Panc1 (cell line): ENCODE measurements around the gene ROR1. TPM values are rescaled to one million over a fixed set of nuclear protein-coding genes. Genes with fewer than 3 reads are reported as not detected.

ENCODE experiments used
- ATAC-seq: fragments of 200-7000 bp; cut with Tn5 transposase; 2 replicates; pipeline ENCODE4 v1.9.1; 2020; ENCODE audit warnings: mild to moderate bottlenecking, moderate library complexity
- BruUV-seq: library from RNA; stranded (reverse); fragments of 400-500 nt; replicated peaks from 2 replicates; lab custom pipeline; 2021; lab: Mats Ljungman, UMichigan
- CTCF ChIA-PET: fragments of 300-600 bp; sonication (Branson Sonifier 250); formaldehyde crosslinking; loops from one replicate; lab custom pipeline; 2022; ENCODE audit warnings: antibody characterized with exemption; lab: Charles Lee
- POLR2A ChIA-PET: fragments of 300-600 bp; sonication (Branson Sonifier 250); formaldehyde crosslinking; loops from one replicate; lab custom pipeline; 2022; ENCODE audit warnings: antibody characterized with exemption; lab: Charles Lee
- DNase-seq: peaks from one replicate; pipeline ENCODE4 v3.0.0-alpha.2; 2010; ENCODE audit warnings: low read depth, low spot score
- H3K27ac ChIP-seq: 2 replicates; pipeline ENCODE4 v1.5.1; 2011; ENCODE audit warnings: mild to moderate bottlenecking, low read length, inconsistent platforms
- H3K27me3 ChIP-seq: fragments of 200-500 bp; sonication (Bioruptor generic); 2 replicates; pipeline ENCODE4 v1.6.0; 2014; ENCODE audit warnings: low read length, inconsistent platforms; ENCODE audit not compliant: control insufficient read depth, insufficient read depth
- H3K36me3 ChIP-seq: fragments of 200-500 bp; sonication (Bioruptor generic); 2 replicates; pipeline ENCODE4 v1.5.1; 2014; ENCODE audit warnings: inconsistent platforms, mild to moderate bottlenecking, low read length, moderate library complexity; ENCODE audit not compliant: control insufficient read depth, insufficient read depth
- H3K4me1 ChIP-seq: 2 replicates; pipeline ENCODE4 v1.5.1; 2011; ENCODE audit warnings: inconsistent platforms, mild to moderate bottlenecking, low read length, moderate library complexity; ENCODE audit not compliant: control insufficient read depth, insufficient read depth
- H3K4me3 ChIP-seq, 2 experiments: 2 replicates each; pipeline ENCODE4 v1.5.1; 2011 to 2012; ENCODE audit warnings: low read depth in 2 of 2, low read length in 2 of 2, mild to moderate bottlenecking in 2 of 2, inconsistent platforms in 1 of 2, moderate library complexity in 1 of 2
- H3K9me3 ChIP-seq: fragments of 200-500 bp; sonication (Bioruptor generic); 2 replicates; pipeline ENCODE4 v1.5.1; 2014; ENCODE audit warnings: low read depth, mild to moderate bottlenecking, inconsistent platforms, low read length, moderate library complexity; ENCODE audit not compliant: control insufficient read depth, insufficient read depth
- CTCF ChIP-seq: fragments of 450-650 bp; IDR thresholded peaks from 2 replicates; pipeline ENCODE4 v1.5.1; 2017; ENCODE audit warnings: mild to moderate bottlenecking
- POLR2AphosphoS5 ChIP-seq: IDR thresholded peaks from 2 replicates; pipeline ENCODE4 v1.6.1; 2012; ENCODE audit warnings: mild to moderate bottlenecking, low read depth, low read length, moderate library complexity
- SIN3A ChIP-seq: IDR thresholded peaks from 2 replicates; pipeline ENCODE4 v1.6.1; 2012; ENCODE audit warnings: low read depth, mild to moderate bottlenecking, low read length, moderate library complexity, borderline replicate concordance; ENCODE audit not compliant: insufficient read depth
- TCF7L2 ChIP-seq: IDR thresholded peaks from 2 replicates; pipeline ENCODE4 v1.6.1; 2011; ENCODE audit warnings: mild to moderate bottlenecking, low read depth, low read length, inconsistent platforms
- in situ Hi-C: cut with HindIII; loops from 2 replicates; pipeline ENCODE4 v1.10.0; 2016; ENCODE audit warnings: low sequenced_read_pairs, low pct_unique_long_range_greater_than_20kb
- intact Hi-C: fragments of 100-400 bp; cut with micrococcal nuclease; formaldehyde crosslinking; loops from one replicate; pipeline ENCODE4 v1.10.0; 2022; ENCODE audit not compliant: unreplicated experiment
- total RNA-seq: library from RNA; stranded (reverse); gene quantifications from one replicate; pipeline ENCODE4 v1.2.1, GENCODE V29; 2021; ENCODE audit not compliant: unreplicated experiment
- TF ChIP-seq, protein P1 (sequence below), 2 experiments: IDR thresholded peaks; 2 replicates each; pipeline ENCODE4 v1.6.1; 2011 to 2012; ENCODE audit warnings: low read depth in 2 of 2, control low read depth in 1 of 2, low read length in 1 of 2, mild to moderate bottlenecking in 1 of 2, moderate library complexity in 1 of 2; ENCODE audit not compliant: insufficient read depth in 1 of 2

The ROR1 gene
- total RNA-seq, 1 experiment from 2014 or later: 19.3 TPM

- DNase-seq (no peak), ATAC-seq (no peak)
- no peak overlapping the region for H3K27ac ChIP-seq
- in situ Hi-C loops (no loop called here), intact Hi-C loops (no loop called here)
- no peaks in the 10 kb centered on the region for H3K36me3 ChIP-seq
- CTCF ChIA-PET: no interaction called here
- TF ChIP-seq, protein P1, sequence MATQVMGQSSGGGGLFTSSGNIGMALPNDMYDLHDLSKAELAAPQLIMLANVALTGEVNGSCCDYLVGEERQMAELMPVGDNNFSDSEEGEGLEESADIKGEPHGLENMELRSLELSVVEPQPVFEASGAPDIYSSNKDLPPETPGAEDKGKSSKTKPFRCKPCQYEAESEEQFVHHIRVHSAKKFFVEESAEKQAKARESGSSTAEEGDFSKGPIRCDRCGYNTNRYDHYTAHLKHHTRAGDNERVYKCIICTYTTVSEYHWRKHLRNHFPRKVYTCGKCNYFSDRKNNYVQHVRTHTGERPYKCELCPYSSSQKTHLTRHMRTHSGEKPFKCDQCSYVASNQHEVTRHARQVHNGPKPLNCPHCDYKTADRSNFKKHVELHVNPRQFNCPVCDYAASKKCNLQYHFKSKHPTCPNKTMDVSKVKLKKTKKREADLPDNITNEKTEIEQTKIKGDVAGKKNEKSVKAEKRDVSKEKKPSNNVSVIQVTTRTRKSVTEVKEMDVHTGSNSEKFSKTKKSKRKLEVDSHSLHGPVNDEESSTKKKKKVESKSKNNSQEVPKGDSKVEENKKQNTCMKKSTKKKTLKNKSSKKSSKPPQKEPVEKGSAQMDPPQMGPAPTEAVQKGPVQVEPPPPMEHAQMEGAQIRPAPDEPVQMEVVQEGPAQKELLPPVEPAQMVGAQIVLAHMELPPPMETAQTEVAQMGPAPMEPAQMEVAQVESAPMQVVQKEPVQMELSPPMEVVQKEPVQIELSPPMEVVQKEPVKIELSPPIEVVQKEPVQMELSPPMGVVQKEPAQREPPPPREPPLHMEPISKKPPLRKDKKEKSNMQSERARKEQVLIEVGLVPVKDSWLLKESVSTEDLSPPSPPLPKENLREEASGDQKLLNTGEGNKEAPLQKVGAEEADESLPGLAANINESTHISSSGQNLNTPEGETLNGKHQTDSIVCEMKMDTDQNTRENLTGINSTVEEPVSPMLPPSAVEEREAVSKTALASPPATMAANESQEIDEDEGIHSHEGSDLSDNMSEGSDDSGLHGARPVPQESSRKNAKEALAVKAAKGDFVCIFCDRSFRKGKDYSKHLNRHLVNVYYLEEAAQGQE (IDR thresholded peaks at IDR 0.05; ENCODE audit: insufficient read depth in 1 of 2, low read depth in 2 of 2, low read length in 1 of 2): no peak
- TF ChIP-seq SIN3A (no peak), POLR2AphosphoS5 (no peak), TCF7L2 (no peak), CTCF (no peak)
- H3K4me3 ChIP-seq: no peak overlapping the region
- no peaks in the 10 kb centered on the region for H3K4me1 ChIP-seq
- POLR2A ChIA-PET: no interaction called here
- no peaks in the 10 kb centered on the region for H3K9me3 ChIP-seq
- BruUV-seq: no TSS peak
- no peaks in the 10 kb centered on the region for H3K27me3 ChIP-seq
These were observed 314.0 kb downstream of the ROR1 start for GRCh38 chr1:64087768-64088167.

DNA sequence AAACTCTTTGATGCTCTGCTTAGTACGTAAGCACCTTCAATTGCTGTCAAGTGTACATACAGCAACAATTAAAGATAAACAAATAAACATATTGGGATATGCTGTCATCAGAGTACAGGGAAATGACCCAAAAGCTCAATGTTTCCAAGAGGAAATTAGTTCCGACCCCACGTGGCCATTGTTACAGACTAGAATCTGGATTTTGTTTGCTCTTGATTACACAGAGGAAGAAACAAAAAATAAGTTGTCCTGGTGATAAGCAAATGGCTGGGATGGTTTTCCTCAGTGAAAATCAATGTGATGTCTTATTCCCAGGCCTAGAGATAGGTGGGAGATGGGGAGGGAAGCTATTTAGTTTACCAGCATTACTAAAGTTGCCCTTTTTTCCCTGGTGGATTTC is 316.6 kb downstream of the ROR1 start:
- ChIA-PET CTCF (no interaction called here), POLR2A (no interaction called here)
- no TSS peak for BruUV-seq
- H3K4me1 ChIP-seq: no peaks in the 10 kb centered on the region
- in situ Hi-C loops (no loop called here), intact Hi-C loops (no loop called here)
- no peak overlapping the region for H3K4me3 ChIP-seq
- no peaks in the 10 kb centered on the region for H3K9me3 ChIP-seq
- DNase-seq (no peak), ATAC-seq (no peak)
- H3K27ac ChIP-seq: no peak overlapping the region
- TF ChIP-seq CTCF (no peak), POLR2AphosphoS5 (no peak)
- TF ChIP-seq, protein P1 (IDR thresholded peaks at IDR 0.05; ENCODE audit: insufficient read depth in 1 of 2, low read depth in 2 of 2, low read length in 1 of 2): no peak
- no peaks in the 10 kb centered on the region for H3K36me3 ChIP-seq
- H3K27me3 ChIP-seq: no peaks in the 10 kb centered on the region
